Body of pancreas (tissue), 4 donors: ENCODE measurements around the gene TENM4. TPM values are rescaled to one million over a fixed set of nuclear protein-coding genes. Genes with fewer than 3 reads are reported as not detected.

Source experiments
- ATAC-seq: fragments of 150-250 bp; one replicate; pipeline ENCODE4 v1.9.1; 2016
- DNase-seq, 4 donors: peaks; one replicate each; pipeline ENCODE4 v3.0.0-alpha.2; 2019
- H3K27ac ChIP-seq, 4 donors: fragments of 200-600 bp; sonication (generic); 1 replicate in 3 of 4; 2 replicates in 1 of 4; pipeline versions ENCODE4 v1.5.1 to v1.6.1; 2016 to 2019; ENCODE audit warnings: mild to moderate bottlenecking in 1 of 4, mixed read lengths in 1 of 4, moderate library complexity in 1 of 4
- H3K27me3 ChIP-seq, 2 donors: fragments of 200-600 bp; sonication (generic); one replicate each; pipeline ENCODE4 v1.6.0; 2016; ENCODE audit warnings: mild to moderate bottlenecking in 1 of 2
- H3K36me3 ChIP-seq, 2 donors: fragments of 200-600 bp; sonication (generic); replicated peaks in 1 of 2; 2 replicates each; pipeline ENCODE4 v1.5.1; 2016; ENCODE audit warnings: low read depth in 2 of 2; ENCODE audit not compliant: insufficient read depth in 1 of 2
- H3K4me1 ChIP-seq: fragments of 200-600 bp; sonication (generic); one replicate; pipeline ENCODE4 v1.6.0; 2016
- H3K4me3 ChIP-seq, 2 donors: fragments of 200-600 bp; sonication (generic); 1 replicate in 1 of 2; 2 replicates in 1 of 2; pipeline ENCODE4 v1.5.1; 2016 to 2019
- H3K9me3 ChIP-seq, 3 donors: fragments of 200-600 bp; sonication (generic); 1 replicate in 2 of 3; 2 replicates in 1 of 3; pipeline ENCODE4 v1.5.1; 2016
- POLR2A ChIP-seq, 3 donors: fragments of 450-650 bp; IDR thresholded peaks; one replicate each; pipeline ENCODE4 v1.6.1; 2016; ENCODE audit warnings: antibody characterized with exemption in 3 of 3, mild to moderate bottlenecking in 2 of 3
- WGBS, 2 donors: methylation state at CpG; one replicate each; pipeline ENCODE4 v1.1.5; 2017; 5-methylcytosine and 5-hydroxymethylcytosine counted together
- intact Hi-C: fragments of 100-400 bp; cut with DNase I; formaldehyde crosslinking; loops from one replicate; pipeline ENCODE4 v1.15.1; 2023
- total RNA-seq, 2 donors: library from RNA; depleted of rRNA; stranded (reverse); fragments of >200 nt; gene quantifications; one replicate each; pipeline ENCODE4 v1.1.0, GENCODE V29; 2016
- TF ChIP-seq, protein P1 (sequence below), 7 experiments: fragments of 450-650 bp in 4 of 7; fragments of 200-600 bp in 3 of 7; sonication (generic) in 3 of 7; IDR thresholded peaks; one replicate each; pipeline ENCODE4 v1.5.1; 2016 to 2019; ENCODE audit warnings: antibody characterized with exemption in 7 of 7

The TENM4 gene
- total RNA-seq, 2 donors from 2014 or later = 0.78 to 6.6 TPM

DNA sequence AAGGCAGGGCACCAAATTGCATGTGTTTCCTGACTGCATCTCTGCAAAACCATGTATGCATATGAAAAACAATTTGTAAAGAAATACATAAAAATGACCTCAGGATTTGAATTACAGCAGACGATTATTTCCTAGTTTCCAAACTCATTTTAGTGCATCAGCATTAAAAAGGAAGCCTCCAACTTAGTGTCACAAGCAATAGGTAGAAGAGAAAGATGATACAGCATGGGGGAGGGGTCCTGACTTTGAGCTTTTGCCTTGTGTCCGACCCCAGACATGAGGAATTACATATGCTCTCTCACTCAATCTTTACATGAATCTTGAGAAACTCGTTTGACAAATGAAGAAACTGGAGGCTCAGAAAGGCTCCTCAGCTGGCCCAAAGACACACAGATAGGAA, 571.5 kb downstream of the TENM4 start:
- TF ChIP-seq, protein P1, sequence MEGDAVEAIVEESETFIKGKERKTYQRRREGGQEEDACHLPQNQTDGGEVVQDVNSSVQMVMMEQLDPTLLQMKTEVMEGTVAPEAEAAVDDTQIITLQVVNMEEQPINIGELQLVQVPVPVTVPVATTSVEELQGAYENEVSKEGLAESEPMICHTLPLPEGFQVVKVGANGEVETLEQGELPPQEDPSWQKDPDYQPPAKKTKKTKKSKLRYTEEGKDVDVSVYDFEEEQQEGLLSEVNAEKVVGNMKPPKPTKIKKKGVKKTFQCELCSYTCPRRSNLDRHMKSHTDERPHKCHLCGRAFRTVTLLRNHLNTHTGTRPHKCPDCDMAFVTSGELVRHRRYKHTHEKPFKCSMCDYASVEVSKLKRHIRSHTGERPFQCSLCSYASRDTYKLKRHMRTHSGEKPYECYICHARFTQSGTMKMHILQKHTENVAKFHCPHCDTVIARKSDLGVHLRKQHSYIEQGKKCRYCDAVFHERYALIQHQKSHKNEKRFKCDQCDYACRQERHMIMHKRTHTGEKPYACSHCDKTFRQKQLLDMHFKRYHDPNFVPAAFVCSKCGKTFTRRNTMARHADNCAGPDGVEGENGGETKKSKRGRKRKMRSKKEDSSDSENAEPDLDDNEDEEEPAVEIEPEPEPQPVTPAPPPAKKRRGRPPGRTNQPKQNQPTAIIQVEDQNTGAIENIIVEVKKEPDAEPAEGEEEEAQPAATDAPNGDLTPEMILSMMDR (IDR thresholded peaks at IDR 0.05) = no peak
- no peak for TF ChIP-seq POLR2A (IDR thresholded peaks at IDR 0.05)
- H3K4me1 ChIP-seq = no peaks in the 10 kb centered on the region
- H3K9me3 ChIP-seq = no peaks in the 10 kb centered on the region
- no peak overlapping the region for H3K4me3 ChIP-seq
- 31 to 45% methylated on average over 3 of the region's 3 CpGs for WGBS, 2 donors
- no peak overlapping the region for H3K27ac ChIP-seq
- no peak for DNase-seq
- ATAC-seq = no peak
- no peaks in the 10 kb centered on the region for H3K36me3 ChIP-seq
- no peaks in the 10 kb centered on the region for H3K27me3 ChIP-seq
- intact Hi-C loops = no loop called here

DNA sequence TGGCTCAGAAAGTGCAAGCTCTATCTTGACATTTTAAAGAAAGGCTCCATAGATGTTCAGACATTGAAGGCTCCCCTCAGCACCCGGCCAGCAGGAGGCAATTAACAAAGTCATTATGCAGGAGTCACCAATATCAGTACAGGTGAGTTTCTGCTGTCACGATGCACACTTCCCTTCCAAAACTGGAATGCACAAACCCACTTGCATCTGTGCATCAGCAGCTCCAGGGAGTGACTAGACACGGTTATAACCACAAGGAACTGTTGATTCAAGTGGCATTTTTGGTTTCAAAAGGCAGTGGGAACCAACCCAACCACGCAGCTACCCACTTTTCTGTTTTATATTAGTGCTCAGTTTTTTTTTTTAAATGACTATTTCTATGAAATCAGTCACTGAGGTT, 572.3 kb downstream of the TENM4 start:
- ATAC-seq (no peak), DNase-seq (no peak)
- WGBS, 2 donors = 40 to 43% methylated on average over 4 of the region's 4 CpGs
- Histone ChIP-seq H3K36me3 (no peaks in the 10 kb centered on the region), H3K9me3 (no peaks in the 10 kb centered on the region), H3K27ac (no peak overlapping the region), H3K27me3 (no peaks in the 10 kb centered on the region), H3K4me1 (no peaks in the 10 kb centered on the region), H3K4me3 (no peak overlapping the region)
- TF ChIP-seq, protein P1 (IDR thresholded peaks at IDR 0.05) = no peak
- TF ChIP-seq POLR2A (IDR thresholded peaks at IDR 0.05) = no peak
- intact Hi-C loops = no loop called here

DNA sequence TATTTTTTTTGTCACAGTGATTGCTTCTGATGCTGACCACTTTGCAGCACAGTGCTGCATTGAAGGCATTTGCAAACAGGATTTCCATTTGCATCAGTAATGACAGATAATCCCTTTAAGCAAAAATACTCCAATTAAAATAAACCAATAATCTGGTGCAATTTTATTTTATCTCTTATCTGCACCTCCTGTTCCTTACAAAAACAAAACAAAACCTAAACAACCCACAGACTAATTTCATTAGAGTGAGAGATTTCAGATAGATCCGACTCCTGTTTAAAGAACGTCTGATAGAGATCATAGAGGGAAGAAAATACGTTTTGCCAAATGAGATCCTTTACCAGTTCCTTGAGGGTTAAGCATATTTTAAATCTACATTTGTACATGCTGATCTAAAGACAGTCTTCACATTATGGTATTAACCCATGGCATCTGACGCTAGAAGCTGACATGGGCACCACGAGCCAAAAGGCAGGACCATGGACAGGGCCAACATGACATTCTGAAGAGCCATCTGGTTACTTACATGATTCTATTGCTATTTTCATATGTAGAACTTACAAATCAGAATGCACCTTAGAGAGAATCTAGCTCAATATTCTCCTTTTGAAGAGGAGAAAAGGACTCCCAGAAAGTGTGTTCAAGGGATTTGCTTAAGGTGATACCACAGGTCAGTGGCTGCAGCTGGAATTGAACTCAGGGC, 580.0 kb downstream of the TENM4 start:
- 72 to 77% methylated on average over 5 of the region's 5 CpGs for WGBS, 2 donors
- Histone ChIP-seq H3K9me3 (no peaks in the 10 kb centered on the region), H3K36me3 (no peaks in the 10 kb centered on the region), H3K4me1 (no peaks in the 10 kb centered on the region), H3K27ac (no peak overlapping the region), H3K27me3 (no peaks in the 10 kb centered on the region), H3K4me3 (no peak overlapping the region)
- ATAC-seq (no peak), DNase-seq (no peak)
- no peak for TF ChIP-seq POLR2A (IDR thresholded peaks at IDR 0.05)
- TF ChIP-seq, protein P1 (IDR thresholded peaks at IDR 0.05) = no peak
- intact Hi-C loops = no loop called here

DNA sequence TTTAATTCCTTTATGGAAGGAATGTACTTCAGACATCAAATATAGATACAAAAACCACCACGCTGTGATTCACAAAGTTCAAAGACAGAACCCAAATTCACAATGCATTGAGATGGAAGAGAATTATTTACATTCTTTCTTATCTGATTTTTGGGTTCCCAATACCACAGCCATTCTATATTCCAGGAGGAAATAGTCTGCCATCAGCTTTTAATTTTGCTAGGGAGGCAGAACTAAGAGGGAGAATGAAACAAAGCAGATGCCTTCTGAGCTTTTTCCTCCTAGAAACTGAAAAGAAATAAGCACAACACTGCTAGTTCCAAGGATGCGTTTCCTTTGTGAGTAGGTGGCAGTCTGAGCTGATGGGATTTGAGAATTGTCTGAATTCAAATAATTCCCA, 583.1 kb downstream of the TENM4 start:
- no peaks in the 10 kb centered on the region for H3K27me3 ChIP-seq
- DNase-seq (no peak), ATAC-seq (no peak)
- H3K27ac ChIP-seq = no peak overlapping the region
- no peak for TF ChIP-seq POLR2A (IDR thresholded peaks at IDR 0.05)
- TF ChIP-seq, protein P1 (IDR thresholded peaks at IDR 0.05) = no peak
- no peaks in the 10 kb centered on the region for H3K9me3 ChIP-seq
- intact Hi-C loops = no loop called here
- no peaks in the 10 kb centered on the region for H3K4me1 ChIP-seq
- 77 to 82% methylated on average over 2 of the region's 2 CpGs for WGBS, 2 donors
- H3K36me3 ChIP-seq = no peaks in the 10 kb centered on the region
- no peak overlapping the region for H3K4me3 ChIP-seq

DNA sequence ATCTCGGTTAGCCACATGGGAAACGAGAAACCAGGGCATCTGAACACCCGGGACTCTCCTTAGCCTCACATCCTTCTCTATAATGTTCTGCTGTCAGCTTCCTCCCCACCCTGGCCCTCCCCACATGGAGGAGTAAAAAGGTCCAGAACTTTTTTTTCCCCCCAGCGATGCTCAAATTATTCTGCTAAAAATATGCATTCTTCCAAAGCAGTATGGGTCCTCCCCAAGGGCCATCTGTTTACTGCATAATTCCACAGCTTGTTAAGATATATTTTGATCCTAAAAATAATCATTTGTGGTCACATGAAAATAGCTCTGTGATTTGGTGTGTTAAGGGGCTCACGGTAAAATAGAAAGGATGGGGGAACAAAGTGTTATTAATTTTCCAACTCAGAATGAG, 584.6 kb downstream of the TENM4 start:
- Histone ChIP-seq H3K9me3 (no peaks in the 10 kb centered on the region), H3K4me1 (no peaks in the 10 kb centered on the region), H3K27me3 (no peaks in the 10 kb centered on the region), H3K27ac (no peak overlapping the region), H3K36me3 (no peaks in the 10 kb centered on the region), H3K4me3 (no peak overlapping the region)
- intact Hi-C loops = no loop called here
- TF ChIP-seq POLR2A (IDR thresholded peaks at IDR 0.05) = no peak
- TF ChIP-seq, protein P1 (IDR thresholded peaks at IDR 0.05) = no peak
- WGBS, 2 donors = 70 to 73% methylated on average over 5 of the region's 5 CpGs
- no peak for DNase-seq
- no peak for ATAC-seq
